ENCODE results near the gene IQCN. TPM values are rescaled to one million over a fixed set of nuclear protein-coding genes. Genes with fewer than 3 reads are reported as not detected.

The IQCN gene
- total and polyA plus RNA-seq, 10 of the 15 experiments (the other 5 are each of a cell fraction or from before 2014, with no cell fraction given), result 0.01 to 0.54 (median 0.23) TPM; not detected in 3

GRCh38 chr19:18306888-18307260, 32.6 kb upstream of the IQCN start:
- Histone ChIP-seq H3K79me2 (ENCODE audit: control insufficient read depth, insufficient read depth, low read length) (peaks cover 20% of the 10 kb centered on the region), H4K20me1 (ENCODE audit: control insufficient read depth, insufficient read depth) (no peaks in the 10 kb centered on the region), H3K4me1 (ENCODE audit: control insufficient read depth, insufficient read depth, low read length) (peaks cover 22% of the 10 kb centered on the region), H3K36me3 (ENCODE audit: control insufficient read depth in 2 of 2, insufficient read depth in 2 of 2, low read length in 1 of 2) (peaks cover 3 to 23% of the 10 kb centered on the region in 2 experiments; a peak in 3 of 4 replicates), H3K27ac (ENCODE audit: control insufficient read depth, insufficient read depth) (peak overlapping the region; percentile 56), H3K4me3 (no peak overlapping the region; the same call in 1 of the 2 replicates), H3K4me2 (ENCODE audit: control insufficient read depth, insufficient read depth) (peak overlapping the region; percentile 32), H3K9ac (ENCODE audit: control insufficient read depth, insufficient read depth, low read length) (no peak overlapping the region), H3K9me3 (replicated peaks; ENCODE audit: control insufficient read depth, insufficient read depth, low read length) (no peaks in the 10 kb centered on the region), H2AFZ (ENCODE audit: control insufficient read depth, low read depth, low read length) (no peak overlapping the region), H3K27me3 (replicated peaks in 1 of 2; ENCODE audit: control insufficient read depth in 2 of 2, insufficient read depth in 2 of 2, low read length in 1 of 2) (no peaks in the 10 kb centered on the region)
- ChIA-PET POLR2A (interaction anchor here (0.6 to 2.2 kb wide), 5 partner anchors 10 to 27 kb away, joined by 3 to 9 read pairs (median 3); partner anchors contain the start of genes JUND and LSM4), RAD21 (ENCODE audit: unreplicated experiment) (interaction anchor here (1.0 to 1.1 kb wide), 4 partner anchors 16 to 27 kb away, joined by 3 to 4 read pairs (median 3); partner anchors contain the start of gene LSM4), SMC1A (ENCODE audit: uncharacterized antibody, unreplicated experiment) (interaction anchor here (1.0 to 1.2 kb wide), 2 partner anchors 9 to 28 kb away, joined by 3 to 5 read pairs; no protein-coding TSS in a partner anchor), CTCF (interaction anchor here (0.7 to 1.0 kb wide), 2 partner anchors 22 to 27 kb away, joined by 3 to 9 read pairs; no protein-coding TSS in a partner anchor)
- in situ Hi-C loops (cut with MboI) (no loop called here), intact Hi-C loops (cut with micrococcal nuclease; ENCODE audit: unreplicated experiment) (no loop called here)
- ATAC-seq (no peak), DNase-seq (ENCODE audit: low read depth, low spot score) (no peak), FAIRE-seq (no peak)
- no peak for TF ChIP-seq TBL1XR1 (IDR thresholded peaks at IDR 0.05; ENCODE audit: low read depth, low read length)
- TF ChIP-seq BCL11A (IDR thresholded peaks at IDR 0.05; ENCODE audit: low read depth, low read length), result no peak
- no peak for TF ChIP-seq SMAD1 (IDR thresholded peaks at IDR 0.05; ENCODE audit: low read depth, partially characterized antibody)
- TF ChIP-seq NFYB (IDR thresholded peaks at IDR 0.05; ENCODE audit: insufficient read depth, low read depth, low read length), result no peak
- no peak for TF ChIP-seq ASH2L (IDR thresholded peaks at IDR 0.05; ENCODE audit: borderline replicate concordance, low read depth)
- no peak for TF ChIP-seq NBN (IDR thresholded peaks at IDR 0.05)
- no peak for TF ChIP-seq CHD2 (IDR thresholded peaks at IDR 0.05; ENCODE audit: borderline replicate concordance, low read depth, low read length)
- no peak for TF ChIP-seq STAT1 (conservative IDR thresholded peaks at IDR 0.05)
- BruUV-seq (replicated peaks), result no TSS peak
- 2% methylated on average over 14 of the region's 14 CpGs for WGBS (ENCODE audit: insufficient coverage, insufficient replicate concordance, low lambda C conversion rate, missing lambda C conversion rate)
